ENCODE data around the gene PNKP.

GRCh38 chr19:49854378-49855263, 12.8 kb downstream of the PNKP start:
- TF ChIP-seq, protein P1, sequence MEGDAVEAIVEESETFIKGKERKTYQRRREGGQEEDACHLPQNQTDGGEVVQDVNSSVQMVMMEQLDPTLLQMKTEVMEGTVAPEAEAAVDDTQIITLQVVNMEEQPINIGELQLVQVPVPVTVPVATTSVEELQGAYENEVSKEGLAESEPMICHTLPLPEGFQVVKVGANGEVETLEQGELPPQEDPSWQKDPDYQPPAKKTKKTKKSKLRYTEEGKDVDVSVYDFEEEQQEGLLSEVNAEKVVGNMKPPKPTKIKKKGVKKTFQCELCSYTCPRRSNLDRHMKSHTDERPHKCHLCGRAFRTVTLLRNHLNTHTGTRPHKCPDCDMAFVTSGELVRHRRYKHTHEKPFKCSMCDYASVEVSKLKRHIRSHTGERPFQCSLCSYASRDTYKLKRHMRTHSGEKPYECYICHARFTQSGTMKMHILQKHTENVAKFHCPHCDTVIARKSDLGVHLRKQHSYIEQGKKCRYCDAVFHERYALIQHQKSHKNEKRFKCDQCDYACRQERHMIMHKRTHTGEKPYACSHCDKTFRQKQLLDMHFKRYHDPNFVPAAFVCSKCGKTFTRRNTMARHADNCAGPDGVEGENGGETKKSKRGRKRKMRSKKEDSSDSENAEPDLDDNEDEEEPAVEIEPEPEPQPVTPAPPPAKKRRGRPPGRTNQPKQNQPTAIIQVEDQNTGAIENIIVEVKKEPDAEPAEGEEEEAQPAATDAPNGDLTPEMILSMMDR (conservative IDR thresholded peaks at IDR 0.05; ENCODE audit: low read depth, low read length), result no peak
- TF ChIP-seq EZH2 (IDR thresholded peaks at IDR 0.05; ENCODE audit: borderline replicate concordance, low read depth, low read length, poor library complexity, severe bottlenecking), result no peak
